Retinal pigment epithelial cell (primary cell): ENCODE results near the gene UMPS.
A peak's percentile ranks its signal among the peaks of the same experiment; 100 is the strongest.

ENCODE experiments used
- DNase-seq: peaks from one replicate; pipeline ENCODE4 v3.0.0-alpha.2; 2010; ENCODE audit warnings: low read depth
- H3K4me3 ChIP-seq: 2 replicates; pipeline ENCODE4 v1.5.1; 2011; ENCODE audit warnings: mild to moderate bottlenecking, low read length, control low read depth, moderate library complexity
- TF ChIP-seq, protein P1 (sequence below): conservative IDR thresholded peaks from 2 replicates; pipeline ENCODE4 v1.5.1; 2011; ENCODE audit warnings: low read depth, low read length, control low read depth, inconsistent platforms

Gene UMPS

DNA sequence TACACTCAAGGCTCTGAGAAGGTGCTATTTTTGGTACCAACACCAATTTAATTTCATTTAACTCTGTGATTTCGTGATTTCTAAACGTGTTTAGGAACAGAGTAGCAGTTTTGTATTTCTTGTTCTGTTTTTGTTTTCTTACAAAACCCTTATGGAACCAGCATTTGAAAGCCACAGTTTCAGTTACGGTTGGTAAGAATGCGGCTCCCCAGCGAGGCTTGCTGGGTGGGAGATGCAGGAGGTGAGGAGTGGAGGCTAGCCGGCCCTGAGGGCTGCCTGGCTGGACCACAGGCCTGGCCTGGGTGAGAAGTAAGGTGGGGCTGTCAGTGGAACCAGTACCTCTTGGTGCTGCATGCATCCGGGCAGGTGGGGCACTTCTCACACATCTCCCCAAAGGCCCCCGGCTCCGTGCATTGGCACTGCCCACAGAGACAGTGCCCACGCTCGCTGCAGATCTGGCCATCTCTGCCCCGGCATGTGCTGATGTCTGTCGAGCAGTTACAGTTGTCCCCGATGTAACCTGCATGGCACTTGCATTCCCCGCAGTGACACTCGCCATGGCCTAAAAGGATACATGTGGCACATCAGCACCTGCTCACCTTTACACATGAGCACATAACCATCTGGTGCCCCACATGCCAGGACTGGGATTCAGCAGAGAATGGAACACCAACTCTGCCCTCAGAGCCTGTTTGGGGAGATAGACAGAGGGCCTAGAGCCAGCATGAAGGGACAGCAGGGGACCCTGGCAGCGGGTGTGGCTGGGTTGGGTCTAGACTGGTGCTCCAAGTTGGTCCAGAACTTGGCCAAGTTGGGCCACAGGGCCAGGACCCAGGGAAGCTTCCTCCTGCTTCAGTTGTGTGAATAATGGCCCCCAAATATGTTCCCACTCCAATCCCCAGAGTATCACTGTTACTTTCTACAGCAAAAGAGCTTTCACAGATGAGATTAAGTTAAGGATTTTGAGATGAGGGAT is 43.4 kb downstream of the UMPS start:
- no peak overlapping the region for H3K4me3 ChIP-seq
- TF ChIP-seq, protein P1, sequence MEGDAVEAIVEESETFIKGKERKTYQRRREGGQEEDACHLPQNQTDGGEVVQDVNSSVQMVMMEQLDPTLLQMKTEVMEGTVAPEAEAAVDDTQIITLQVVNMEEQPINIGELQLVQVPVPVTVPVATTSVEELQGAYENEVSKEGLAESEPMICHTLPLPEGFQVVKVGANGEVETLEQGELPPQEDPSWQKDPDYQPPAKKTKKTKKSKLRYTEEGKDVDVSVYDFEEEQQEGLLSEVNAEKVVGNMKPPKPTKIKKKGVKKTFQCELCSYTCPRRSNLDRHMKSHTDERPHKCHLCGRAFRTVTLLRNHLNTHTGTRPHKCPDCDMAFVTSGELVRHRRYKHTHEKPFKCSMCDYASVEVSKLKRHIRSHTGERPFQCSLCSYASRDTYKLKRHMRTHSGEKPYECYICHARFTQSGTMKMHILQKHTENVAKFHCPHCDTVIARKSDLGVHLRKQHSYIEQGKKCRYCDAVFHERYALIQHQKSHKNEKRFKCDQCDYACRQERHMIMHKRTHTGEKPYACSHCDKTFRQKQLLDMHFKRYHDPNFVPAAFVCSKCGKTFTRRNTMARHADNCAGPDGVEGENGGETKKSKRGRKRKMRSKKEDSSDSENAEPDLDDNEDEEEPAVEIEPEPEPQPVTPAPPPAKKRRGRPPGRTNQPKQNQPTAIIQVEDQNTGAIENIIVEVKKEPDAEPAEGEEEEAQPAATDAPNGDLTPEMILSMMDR, result no peak
- DNase-seq, result no peak

DNA sequence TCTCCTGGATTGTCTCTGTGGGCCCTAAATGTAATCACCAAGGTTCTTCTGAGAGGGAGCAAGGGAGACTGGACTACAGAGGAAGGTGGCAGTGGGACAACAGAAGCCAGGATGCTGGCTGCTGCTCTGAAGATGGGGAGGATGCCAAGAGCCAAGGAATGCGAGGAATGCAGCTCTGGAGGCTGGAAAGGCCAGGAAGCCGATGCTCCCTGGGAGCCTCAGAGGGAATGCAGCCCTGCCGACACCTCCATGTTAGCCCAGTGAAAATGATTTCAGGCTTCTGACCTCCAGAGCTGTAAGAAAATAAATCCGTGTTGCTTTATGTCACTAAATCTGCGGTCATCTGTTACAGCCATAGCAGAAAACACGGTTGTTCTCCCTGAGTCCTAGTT is 44.1 kb downstream of the UMPS start:
- H3K4me3 ChIP-seq, result no peak overlapping the region
- peak; percentile 76 for DNase-seq

DNA sequence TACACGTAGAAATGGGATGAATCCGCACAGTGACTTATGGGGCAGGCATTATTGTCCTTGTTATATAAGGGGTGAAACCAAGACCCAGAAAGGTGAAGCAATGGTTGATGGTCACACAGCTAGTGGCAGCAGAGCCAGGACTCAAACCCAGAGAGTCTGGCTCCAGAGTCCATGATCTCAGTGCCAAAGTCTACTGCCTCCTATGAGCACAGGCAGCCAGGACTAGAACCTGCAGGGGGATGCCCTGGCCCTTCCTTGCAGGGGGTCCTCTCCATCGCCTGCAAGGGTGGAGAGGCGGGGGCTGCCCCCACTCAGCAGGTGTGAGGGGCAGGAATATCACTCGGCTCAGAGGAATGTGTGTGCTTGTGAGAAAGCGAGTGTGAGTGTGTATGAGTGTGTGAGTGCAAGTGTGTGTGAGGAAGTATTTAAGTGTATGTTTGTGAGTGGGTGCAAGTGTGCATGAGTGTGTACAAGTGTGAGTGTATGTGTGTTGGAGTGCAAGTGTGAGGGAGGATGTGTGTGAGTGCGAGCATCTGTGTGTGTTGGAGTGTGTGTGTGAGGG is 44.7 kb downstream of the UMPS start:
- no peak overlapping the region for H3K4me3 ChIP-seq
- TF ChIP-seq, protein P1, result no peak
- DNase-seq, result no peak

More for the DNA sequence above, 44.1 kb downstream of the UMPS start:
- TF ChIP-seq, protein P1, result no peak

GRCh38 chr3:124775877-124776276 is 45.6 kb downstream of the UMPS start:
- DNase-seq, result no peak
- no peak overlapping the region for H3K4me3 ChIP-seq
- TF ChIP-seq, protein P1, result no peak

DNA sequence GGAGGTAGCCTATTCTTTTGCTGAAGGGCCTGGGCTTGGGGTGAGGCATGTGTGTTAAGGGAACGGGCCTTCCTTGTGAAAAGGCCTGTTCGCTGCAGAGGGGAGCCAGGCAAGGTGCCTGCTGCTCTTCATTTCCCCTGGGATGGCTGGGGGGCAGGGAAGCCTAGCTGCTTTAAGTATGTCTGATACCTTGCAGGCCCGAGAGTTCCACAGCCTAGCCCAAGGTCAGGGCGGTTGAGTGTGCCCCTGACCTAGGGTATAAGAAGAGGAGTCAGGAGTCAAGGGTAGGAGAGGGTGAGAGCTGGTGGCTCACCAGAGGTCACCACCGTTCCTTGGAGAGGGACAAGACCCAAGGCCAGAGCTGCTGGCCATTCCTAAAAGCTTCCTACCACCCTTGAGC is 46.6 kb downstream of the UMPS start:
- no peak overlapping the region for H3K4me3 ChIP-seq
- TF ChIP-seq, protein P1, result no peak
- DNase-seq, result no peak

DNA sequence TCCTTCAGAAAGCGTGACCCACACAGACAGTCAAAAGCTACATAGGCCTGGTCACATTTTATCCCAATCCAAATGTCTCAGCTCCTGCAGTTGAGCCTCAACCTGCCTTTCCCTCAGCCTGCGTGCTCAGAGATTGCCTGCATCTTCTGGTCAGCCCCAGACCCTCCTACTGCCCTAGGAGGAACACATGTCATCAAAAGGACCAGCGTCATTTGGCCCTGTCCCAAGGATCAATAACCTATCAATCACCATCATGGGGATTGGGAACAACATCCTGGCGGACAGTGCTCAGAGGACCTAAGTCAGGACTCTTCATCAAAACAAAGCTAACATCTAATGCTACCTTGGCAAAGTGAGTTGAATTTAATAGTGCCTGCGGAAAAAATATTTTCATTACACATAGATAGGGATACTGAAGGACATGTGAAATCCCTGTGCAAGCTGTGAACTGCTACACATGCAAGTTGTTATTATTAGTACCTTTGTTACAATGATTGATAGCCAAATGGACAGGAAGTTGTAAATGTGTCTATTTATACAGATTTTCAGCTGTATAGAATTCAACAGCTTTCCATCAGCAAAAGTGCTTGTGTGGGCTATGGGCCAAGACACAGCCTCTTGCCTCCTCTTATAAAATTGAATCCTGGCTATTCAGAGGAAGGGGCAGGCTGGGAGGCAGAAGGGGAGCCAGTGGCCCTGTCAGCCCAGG is 47.7 kb downstream of the UMPS start:
- no peak overlapping the region for H3K4me3 ChIP-seq
- TF ChIP-seq, protein P1, result no peak
- DNase-seq, result no peak
